Aortic smooth muscle cell (primary cell): ENCODE data around the gene CHIT1. TPM values are rescaled to one million over a fixed set of nuclear protein-coding genes. Genes with fewer than 3 reads are reported as not detected.

Experiments used
- total RNA-seq: library from RNA; depleted of rRNA; stranded (reverse); fragments of >200 nt; gene quantifications from 2 replicates; pipeline ENCODE4 v1.2.3, GENCODE V29; 2014

CHIT1 gene
- not detected in 2 replicates for total RNA-seq

GRCh38 chr1:203229471-203230135 is at the start of gene CHIT1:
TSS of gene CHIT1 (minus strand) at chr1:203229673. CDS start at chr1:203229636, 37 bp downstream.

GRCh38 chr1:203186446-203187303 is 42.8 kb downstream of the CHIT1 start, which contains the start of gene CHI3L1:
TSS of gene CHI3L1 (minus strand) at chr1:203186704. CDS start at chr1:203186623, 81 bp downstream.

GRCh38 chr1:203175237-203175826 is 54.1 kb downstream of the CHIT1 start, which contains the start of gene MYBPH:
TSS of gene MYBPH (minus strand) at chr1:203175826. CDS start at chr1:203175755, 71 bp downstream.

Other genes starting within 250 kb of the CHIT1 start
- gene TMEM183A, start 222.3 kb downstream of the CHIT1 start, total RNA-seq: 63.8 and 71.7 TPM in 2 replicates
- gene PPFIA4, start 203.2 kb downstream of the CHIT1 start, total RNA-seq: 0.26 and 0.50 TPM in 2 replicates
- not detected in 2 replicates for gene MYOG, start 143.7 kb downstream of the CHIT1 start, total RNA-seq
- gene ADORA1, start 101.9 kb downstream of the CHIT1 start, total RNA-seq: 0.26 TPM in 1 of 2 replicates, not detected in the other
- 0.06 TPM in 1 of 2 replicates, not detected in the other for gene MYBPH, start 53.8 kb downstream of the CHIT1 start, total RNA-seq
- 0.06 and 0.13 TPM in 2 replicates for gene CHI3L1, start 43.0 kb downstream of the CHIT1 start, total RNA-seq
- 8.3 and 13.0 TPM in 2 replicates for gene BTG2, start 75.8 kb upstream of the CHIT1 start, total RNA-seq
- gene FMOD, start 121.4 kb upstream of the CHIT1 start, total RNA-seq: 4.4 and 6.3 TPM in 2 replicates
- gene PRELP, start 246.1 kb upstream of the CHIT1 start, total RNA-seq: 1.1 and 2.7 TPM in 2 replicates